ENCODE results near the gene LRRN1. TPM values are rescaled to one million over a fixed set of nuclear protein-coding genes. Genes with fewer than 3 reads are reported as not detected.

LRRN1 gene
- total and polyA plus RNA-seq, 2 of the 4 experiments (the other 2 are of a cell fraction): 0.18 to 0.41 TPM

DNA sequence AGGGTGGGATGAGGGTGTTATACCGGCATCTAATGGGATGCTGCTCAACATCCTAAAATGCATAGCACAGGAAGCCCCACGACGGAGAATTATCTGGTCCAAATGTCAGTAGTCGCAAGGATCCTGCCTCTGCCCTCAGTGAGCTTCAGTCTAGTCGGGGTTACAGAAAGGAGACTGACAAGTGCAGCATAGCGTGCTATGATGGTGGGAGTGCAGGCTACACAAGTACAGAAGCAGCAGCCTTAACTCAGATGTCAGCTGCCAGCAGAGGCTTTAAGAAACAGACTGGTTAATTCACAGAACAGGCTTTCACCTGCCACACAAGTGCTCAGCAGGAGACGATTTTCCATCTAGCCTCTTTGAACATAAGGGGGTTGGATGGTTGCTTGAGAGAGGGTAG is 6.9 kb downstream of the LRRN1 start:
- in situ Hi-C loops (cut with MboI; ENCODE audit: low sequenced_read_pairs): no loop called here
- no peak overlapping the region for H3K14ac ChIP-seq (replicated peaks; ENCODE audit: low read depth, low read length)
- H2BK20ac ChIP-seq (ENCODE audit: low read depth, low read length): no peak overlapping the region
- H3K4me2 ChIP-seq (ENCODE audit: low read depth, low read length): no peak overlapping the region
- H2BK15ac ChIP-seq (ENCODE audit: low read depth, low read length): no peak overlapping the region
- H4K20me1 ChIP-seq (ENCODE audit: insufficient read depth, low read length): no peaks in the 10 kb centered on the region
- no peaks in the 10 kb centered on the region for H3K36me3 ChIP-seq (ENCODE audit: control insufficient read depth, insufficient read depth, low read length)
- no peak overlapping the region for H3K56ac ChIP-seq (ENCODE audit: extremely low read depth, insufficient read depth, low read length)
- dilution Hi-C loops (cut with HindIII; ENCODE audit: low sequenced_read_pairs, unreplicated experiment): no loop called here
- H2AK9ac ChIP-seq (replicated peaks; ENCODE audit: low read depth, low read length, poor library complexity): no peak overlapping the region
- H2BK5ac ChIP-seq (ENCODE audit: low read depth, low read length, poor library complexity, severe bottlenecking): no peak overlapping the region
- no peak overlapping the region for H4K5ac ChIP-seq (ENCODE audit: low read depth, low read length)
- H3K9me1 ChIP-seq (ENCODE audit: insufficient read depth, low read length): no peaks in the 10 kb centered on the region
- intact Hi-C loops (cut with micrococcal nuclease): no loop called here
- H3K18ac ChIP-seq (ENCODE audit: low read depth, low read length): no peak overlapping the region
- no peak overlapping the region for H3K23ac ChIP-seq (ENCODE audit: low read depth, low read length)
- H4K91ac ChIP-seq (ENCODE audit: insufficient read depth, low read depth, low read length): no peak overlapping the region
- no peak overlapping the region for H3K9ac ChIP-seq (ENCODE audit: low read depth, low read length)
- TF ChIP-seq MAZ (IDR thresholded peaks at IDR 0.05; ENCODE audit: borderline replicate concordance, low read depth, low read length) (no peak), RAD21 (IDR thresholded peaks at IDR 0.05; ENCODE audit: low read length) (no peak), MXI1 (IDR thresholded peaks at IDR 0.05; ENCODE audit: borderline replicate concordance, low read depth, low read length) (no peak), BHLHE40 (IDR thresholded peaks at IDR 0.05; ENCODE audit: low read depth, low read length) (no peak), NFE2L2 (IDR thresholded peaks at IDR 0.05; ENCODE audit: low read depth, low read length) (no peak), CHD1 (IDR thresholded peaks at IDR 0.05; ENCODE audit: low read depth, low read length) (no peak), RFX5 (IDR thresholded peaks at IDR 0.05; ENCODE audit: low read depth, low read length) (no peak), MAFK (IDR thresholded peaks at IDR 0.05; ENCODE audit: low read depth, low read length) (no peak), POLR2A (IDR thresholded peaks at IDR 0.05; ENCODE audit: low read depth, low read length) (no peak)
- TF ChIP-seq, protein P1, sequence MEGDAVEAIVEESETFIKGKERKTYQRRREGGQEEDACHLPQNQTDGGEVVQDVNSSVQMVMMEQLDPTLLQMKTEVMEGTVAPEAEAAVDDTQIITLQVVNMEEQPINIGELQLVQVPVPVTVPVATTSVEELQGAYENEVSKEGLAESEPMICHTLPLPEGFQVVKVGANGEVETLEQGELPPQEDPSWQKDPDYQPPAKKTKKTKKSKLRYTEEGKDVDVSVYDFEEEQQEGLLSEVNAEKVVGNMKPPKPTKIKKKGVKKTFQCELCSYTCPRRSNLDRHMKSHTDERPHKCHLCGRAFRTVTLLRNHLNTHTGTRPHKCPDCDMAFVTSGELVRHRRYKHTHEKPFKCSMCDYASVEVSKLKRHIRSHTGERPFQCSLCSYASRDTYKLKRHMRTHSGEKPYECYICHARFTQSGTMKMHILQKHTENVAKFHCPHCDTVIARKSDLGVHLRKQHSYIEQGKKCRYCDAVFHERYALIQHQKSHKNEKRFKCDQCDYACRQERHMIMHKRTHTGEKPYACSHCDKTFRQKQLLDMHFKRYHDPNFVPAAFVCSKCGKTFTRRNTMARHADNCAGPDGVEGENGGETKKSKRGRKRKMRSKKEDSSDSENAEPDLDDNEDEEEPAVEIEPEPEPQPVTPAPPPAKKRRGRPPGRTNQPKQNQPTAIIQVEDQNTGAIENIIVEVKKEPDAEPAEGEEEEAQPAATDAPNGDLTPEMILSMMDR (conservative IDR thresholded peaks at IDR 0.05; ENCODE audit: low read depth, low read length): no peak
- TF ChIP-seq, protein P2, sequence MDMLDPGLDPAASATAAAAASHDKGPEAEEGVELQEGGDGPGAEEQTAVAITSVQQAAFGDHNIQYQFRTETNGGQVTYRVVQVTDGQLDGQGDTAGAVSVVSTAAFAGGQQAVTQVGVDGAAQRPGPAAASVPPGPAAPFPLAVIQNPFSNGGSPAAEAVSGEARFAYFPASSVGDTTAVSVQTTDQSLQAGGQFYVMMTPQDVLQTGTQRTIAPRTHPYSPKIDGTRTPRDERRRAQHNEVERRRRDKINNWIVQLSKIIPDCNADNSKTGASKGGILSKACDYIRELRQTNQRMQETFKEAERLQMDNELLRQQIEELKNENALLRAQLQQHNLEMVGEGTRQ (IDR thresholded peaks at IDR 0.05; ENCODE audit: low read depth, low read length): no peak
- BruUV-seq (replicated peaks): no TSS peak
- no peak overlapping the region for H2BK120ac ChIP-seq (ENCODE audit: low read depth, low read length)
- peaks cover 13% of the 10 kb centered on the region for H3K9me3 ChIP-seq (ENCODE audit: control insufficient read depth, insufficient read depth, low read length)
- ATAC-seq (ENCODE audit: low read depth) (no peak), DNase-seq (no peak)
- H3K4me3 ChIP-seq (ENCODE audit: insufficient read depth, low read depth, low read length): no peak overlapping the region
- H3K27me3 ChIP-seq (ENCODE audit: control insufficient read depth, insufficient read depth, low read length): no peaks in the 10 kb centered on the region
- no peak overlapping the region for H4K8ac ChIP-seq (ENCODE audit: low read depth in 2 of 2, low read length in 2 of 2)
- no peaks in the 10 kb centered on the region for H3K79me1 ChIP-seq (ENCODE audit: low read depth in 1 of 2, low read length in 2 of 2)
- H2AK5ac ChIP-seq (ENCODE audit: low read depth, low read length): no peak overlapping the region
- 47% methylated on average over 3 of the region's 7 CpGs; no CpG with 5 or more reads in 1 of the 2 experiments for WGBS, 2 experiments (ENCODE audit: extremely low coverage in 2 of 2, insufficient read length in 1 of 2)
- ChIA-PET CTCF (interaction anchor here (0.6 kb wide), 1 partner anchor 118 kb away, joined by 3 read pairs; no protein-coding TSS in a partner anchor), POLR2A (ENCODE audit: unreplicated experiment) (no interaction called here)
- no peaks in the 10 kb centered on the region for H3K4me1 ChIP-seq (ENCODE audit: control insufficient read depth, insufficient read depth, low read length)
- no peak overlapping the region for H3K27ac ChIP-seq (ENCODE audit: insufficient read depth, low read length)
- H2AFZ ChIP-seq (replicated peaks; ENCODE audit: low read length, poor library complexity): no peak overlapping the region
- H3K4ac ChIP-seq (ENCODE audit: low read depth, low read length): no peak overlapping the region

All from IMR-90 (cell line).